Endodermal cell (in vitro differentiated cells): ENCODE results near the gene PRR18. TPM values are rescaled to one million over a fixed set of nuclear protein-coding genes. Genes with fewer than 3 reads are reported as not detected.

Source experiments
- DNase-seq: peaks from one replicate; pipeline ENCODE4 v3.0.0-alpha.2; 2017
- H3K27ac ChIP-seq: 2 replicates; pipeline ENCODE4 v1.5.1; 2013; ENCODE audit warnings: mild to moderate bottlenecking, low read depth, low read length, moderate library complexity
- H3K27me3 ChIP-seq: 2 replicates; pipeline ENCODE4 v1.6.1; 2013; ENCODE audit warnings: mild to moderate bottlenecking, low read length, moderate library complexity; ENCODE audit not compliant: insufficient read depth, control insufficient read depth, poor library complexity, severe bottlenecking
- H3K36me3 ChIP-seq: 2 replicates; pipeline ENCODE4 v1.7.0; 2013; ENCODE audit warnings: mild to moderate bottlenecking, low read length, moderate library complexity; ENCODE audit not compliant: control insufficient read depth, insufficient read depth
- H3K4me1 ChIP-seq: one replicate; pipeline ENCODE4 v1.7.0; 2013; ENCODE audit warnings: low read length; ENCODE audit not compliant: control insufficient read depth, insufficient read depth
- H3K4me3 ChIP-seq: 2 replicates; pipeline ENCODE4 v1.5.1; 2013; ENCODE audit warnings: mild to moderate bottlenecking, low read length, moderate library complexity
- H3K9ac ChIP-seq: 2 replicates; pipeline ENCODE4 v1.6.1; 2013; ENCODE audit warnings: mild to moderate bottlenecking, low read length, moderate library complexity; ENCODE audit not compliant: poor library complexity, severe bottlenecking; ENCODE audit errors: extremely low read depth
- H3K9me3 ChIP-seq: 2 replicates; pipeline ENCODE4 v1.6.1; 2013; ENCODE audit warnings: mild to moderate bottlenecking, low read length, moderate library complexity; ENCODE audit not compliant: control insufficient read depth
- H3K27ac Mint-ChIP-seq: 2 replicates; pipeline ENCODE4 v1.8.0; 2020; ENCODE audit warnings: mixed read lengths
- H3K27me3 Mint-ChIP-seq: 2 replicates; pipeline ENCODE4 v1.8.0; 2021; ENCODE audit warnings: mild to moderate bottlenecking, mixed read lengths; ENCODE audit not compliant: insufficient read depth
- H3K36me3 Mint-ChIP-seq: 2 replicates; pipeline ENCODE4 v1.8.0; 2020; ENCODE audit warnings: low read depth, mixed read lengths
- H3K4me1 Mint-ChIP-seq: 2 replicates; pipeline ENCODE4 v1.8.0; 2020; ENCODE audit warnings: mixed read lengths
- H3K4me3 Mint-ChIP-seq: 2 replicates; pipeline ENCODE4 v1.8.0; 2020; ENCODE audit warnings: mild to moderate bottlenecking, moderate library complexity, mixed read lengths
- H3K9me3 Mint-ChIP-seq: 2 replicates; pipeline ENCODE4 v1.8.0; 2020; ENCODE audit warnings: mild to moderate bottlenecking, mixed read lengths
- WGBS, 2 experiments: methylation state at CpG; one replicate each; pipeline versions ENCODE4 v1.1.5 to v1.1.7; 2013; ENCODE audit warnings: missing lambda C conversion rate in 2 of 2, mixed read lengths in 1 of 2; ENCODE audit not compliant: insufficient coverage in 1 of 2, insufficient read length in 1 of 2; 5-methylcytosine and 5-hydroxymethylcytosine counted together
- total RNA-seq, 2 donors: library from RNA; stranded (reverse); fragmentation: NEBNext Ultra II Directional in 1 of 2; extraction: Animal tissue kit (Norgen Biotek cat#: 25700) in 1 of 2; gene quantifications; 2 replicates in 1 of 2; 3 replicates in 1 of 2; pipeline ENCODE4 v1.2.1, GENCODE V29; 2021
- TF ChIP-seq, protein P1 (sequence below): fragments of 200-600 bp; sonication (generic); conservative IDR thresholded peaks from 2 replicates; pipeline ENCODE4 v1.5.0; 2021; ENCODE audit warnings: antibody characterized with exemption, mild to moderate bottlenecking

Gene PRR18
- total RNA-seq, 2 donors from 2014 or later = 0.09 to 0.42 TPM

DNA sequence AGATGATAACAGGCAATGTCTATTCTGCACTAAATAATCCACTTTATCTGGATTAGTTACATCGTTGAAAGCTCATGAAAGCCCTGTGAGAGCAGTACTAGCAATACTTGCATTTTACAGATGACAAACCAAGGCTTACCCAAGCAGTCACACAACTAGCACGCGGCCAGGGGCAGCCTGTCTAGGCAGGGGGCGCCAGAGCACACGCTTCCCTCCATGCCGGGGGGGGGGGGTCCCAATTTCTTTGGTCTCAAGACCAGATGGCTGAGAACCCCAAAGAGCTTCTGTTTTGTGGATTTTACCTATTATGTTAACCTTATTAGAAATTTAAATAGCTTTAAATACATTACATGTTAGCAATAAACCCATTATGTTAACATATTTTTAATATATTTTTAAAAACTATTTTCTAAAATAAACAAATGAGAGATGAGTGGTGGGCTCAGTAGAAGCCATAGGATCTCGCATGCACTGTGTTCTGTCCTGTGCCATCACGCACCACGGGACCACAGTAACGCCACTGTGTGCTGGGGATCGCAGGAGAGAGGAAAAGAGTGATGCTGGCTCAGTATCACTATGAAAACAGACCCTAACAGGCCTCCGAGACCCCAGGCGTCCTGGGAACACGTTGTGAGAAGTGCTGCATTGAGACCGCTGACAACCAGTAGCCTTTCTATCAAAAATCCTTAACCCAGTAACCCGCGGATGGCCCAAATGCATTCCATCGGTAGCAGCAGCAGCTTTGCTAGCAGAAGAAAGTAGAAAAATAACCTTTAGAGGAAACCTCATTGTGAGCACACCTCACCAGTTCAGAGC, 5.3 kb upstream of the PRR18 start:
- peak; percentile 88 for DNase-seq
- H3K27ac ChIP-seq = no peak overlapping the region
- Mint-ChIP-seq H3K27me3 (peaks cover 29% of the 10 kb centered on the region), H3K4me3 (peak overlapping the region; percentile 8), H3K9me3 (no peaks in the 10 kb centered on the region), H3K36me3 (no peaks in the 10 kb centered on the region), H3K27ac (peak overlapping the region; percentile 52), H3K4me1 (peaks cover 30% of the 10 kb centered on the region)
- peaks cover 22% of the 10 kb centered on the region for H3K27me3 ChIP-seq
- no peaks in the 10 kb centered on the region for H3K36me3 ChIP-seq
- TF ChIP-seq, protein P1, sequence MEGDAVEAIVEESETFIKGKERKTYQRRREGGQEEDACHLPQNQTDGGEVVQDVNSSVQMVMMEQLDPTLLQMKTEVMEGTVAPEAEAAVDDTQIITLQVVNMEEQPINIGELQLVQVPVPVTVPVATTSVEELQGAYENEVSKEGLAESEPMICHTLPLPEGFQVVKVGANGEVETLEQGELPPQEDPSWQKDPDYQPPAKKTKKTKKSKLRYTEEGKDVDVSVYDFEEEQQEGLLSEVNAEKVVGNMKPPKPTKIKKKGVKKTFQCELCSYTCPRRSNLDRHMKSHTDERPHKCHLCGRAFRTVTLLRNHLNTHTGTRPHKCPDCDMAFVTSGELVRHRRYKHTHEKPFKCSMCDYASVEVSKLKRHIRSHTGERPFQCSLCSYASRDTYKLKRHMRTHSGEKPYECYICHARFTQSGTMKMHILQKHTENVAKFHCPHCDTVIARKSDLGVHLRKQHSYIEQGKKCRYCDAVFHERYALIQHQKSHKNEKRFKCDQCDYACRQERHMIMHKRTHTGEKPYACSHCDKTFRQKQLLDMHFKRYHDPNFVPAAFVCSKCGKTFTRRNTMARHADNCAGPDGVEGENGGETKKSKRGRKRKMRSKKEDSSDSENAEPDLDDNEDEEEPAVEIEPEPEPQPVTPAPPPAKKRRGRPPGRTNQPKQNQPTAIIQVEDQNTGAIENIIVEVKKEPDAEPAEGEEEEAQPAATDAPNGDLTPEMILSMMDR = peak; percentile 85
- no peak overlapping the region for H3K9ac ChIP-seq
- H3K4me1 ChIP-seq = peaks cover 4% of the 10 kb centered on the region
- no peaks in the 10 kb centered on the region for H3K9me3 ChIP-seq
- no peak overlapping the region for H3K4me3 ChIP-seq
- 56 to 71% methylated on average over 9 to 18 of the region's 18 CpGs for WGBS, 2 experiments

- Histone ChIP-seq H3K9ac (no peak overlapping the region), H3K4me3 (no peak overlapping the region), H3K36me3 (no peaks in the 10 kb centered on the region), H3K27me3 (peaks cover 28% of the 10 kb centered on the region), H3K4me1 (peaks cover 4% of the 10 kb centered on the region), H3K9me3 (no peaks in the 10 kb centered on the region), H3K27ac (no peak overlapping the region)
- TF ChIP-seq, protein P1 = no peak
- Mint-ChIP-seq H3K4me3 (no peak overlapping the region), H3K27ac (no peak overlapping the region), H3K9me3 (no peaks in the 10 kb centered on the region), H3K27me3 (peaks cover 33% of the 10 kb centered on the region), H3K36me3 (no peaks in the 10 kb centered on the region), H3K4me1 (peaks cover 31% of the 10 kb centered on the region)
- no peak for DNase-seq
- 100% methylated on average over 1 of the region's 1 CpG; no CpG with 5 or more reads in 1 of the 2 experiments for WGBS, 2 experiments
Measured at GRCh38 chr6:166312832-166313231, 4.6 kb upstream of the PRR18 start.

- Histone ChIP-seq H3K27me3 (peaks cover 50% of the 10 kb centered on the region), H3K4me1 (no peaks in the 10 kb centered on the region), H3K27ac (no peak overlapping the region), H3K9me3 (no peaks in the 10 kb centered on the region), H3K36me3 (no peaks in the 10 kb centered on the region), H3K4me3 (no peak overlapping the region), H3K9ac (no peak overlapping the region)
- TF ChIP-seq, protein P1 = no peak
- Mint-ChIP-seq H3K27me3 (peaks cover 47% of the 10 kb centered on the region), H3K4me1 (peaks cover 25% of the 10 kb centered on the region), H3K4me3 (no peak overlapping the region), H3K27ac (no peak overlapping the region), H3K36me3 (no peaks in the 10 kb centered on the region), H3K9me3 (no peaks in the 10 kb centered on the region)
- WGBS, 2 experiments = 84 to 86% methylated on average over 11 to 12 of the region's 12 CpGs
- no peak for DNase-seq
Measured at GRCh38 chr6:166310634-166311033, 2.4 kb upstream of the PRR18 start.
